B cell (primary cell): ENCODE measurements around the gene GCSH. TPM values are rescaled to one million over a fixed set of nuclear protein-coding genes. Genes with fewer than 3 reads are reported as not detected.

Experiments
- ATAC-seq: fragments of 200-7000 bp; cut with Tn5 transposase; one replicate; pipeline ENCODE4 v1.10.0; 2021; ENCODE audit warnings: low read depth, mild to moderate bottlenecking, moderate number of reproducible peaks, moderate library complexity
- CTCF ChIA-PET: fragments of 350-600 bp; sonication (Branson Sonifier 250); formaldehyde crosslinking; loops from one replicate; lab custom pipeline; 2021; ENCODE audit warnings: antibody characterized with exemption, inconsistent platforms; lab: Charles Lee
- POLR2A ChIA-PET: fragments of 350-600 bp; sonication (Branson Sonifier 250); formaldehyde crosslinking; loops from one replicate; lab custom pipeline; 2021; ENCODE audit warnings: antibody characterized with exemption; lab: Charles Lee
- DNase-seq: peaks from one replicate; pipeline ENCODE4 v3.0.0; 2013
- H2AFZ ChIP-seq: 2 replicates; pipeline ENCODE4 v1.6.1; 2012; ENCODE audit warnings: mild to moderate bottlenecking, low read depth, low read length; ENCODE audit not compliant: insufficient read depth, poor library complexity, severe bottlenecking
- H3K27ac ChIP-seq, 2 donors: 1 replicate in 1 of 2; 2 replicates in 1 of 2; pipeline ENCODE4 v1.5.1; 2012 to 2013; ENCODE audit warnings: low read length in 2 of 2, mild to moderate bottlenecking in 2 of 2, moderate library complexity in 1 of 2
- H3K27me3 ChIP-seq, 4 experiments: fragments of 200-600 bp in 1 of 4; sonication (generic) in 1 of 4; replicated peaks in 1 of 4; 1 replicate in 2 of 4; 2 replicates in 2 of 4; pipeline versions ENCODE4 v1.6.1 to v1.7.0; 2013 to 2016; ENCODE audit warnings: low read length in 3 of 4, mild to moderate bottlenecking in 2 of 4, mixed read lengths in 1 of 4, moderate library complexity in 1 of 4; ENCODE audit not compliant: insufficient read depth in 4 of 4, control insufficient read depth in 3 of 4; ENCODE audit errors: control extremely low read depth in 1 of 4
- H3K36me3 ChIP-seq, 2 experiments: replicated peaks in 1 of 2; 1 replicate in 1 of 2; 2 replicates in 1 of 2; pipeline versions ENCODE4 v1.6.1 to v1.7.1; 2013; ENCODE audit warnings: low read length in 1 of 2; ENCODE audit not compliant: insufficient read depth in 2 of 2, control insufficient read depth in 1 of 2; ENCODE audit errors: control extremely low read depth in 1 of 2, extremely low read depth in 1 of 2
- H3K4me1 ChIP-seq, 2 donors: fragments of 200-600 bp in 1 of 2; sonication (generic) in 1 of 2; 1 replicate in 1 of 2; 2 replicates in 1 of 2; pipeline versions ENCODE4 v1.5.1 to v1.6.1; 2013 to 2017; ENCODE audit warnings: low read length in 2 of 2; ENCODE audit not compliant: control insufficient read depth in 2 of 2, insufficient read depth in 2 of 2
- H3K4me2 ChIP-seq: replicated peaks from 2 replicates; pipeline ENCODE3; 2012; ENCODE audit warnings: mild to moderate bottlenecking, low read depth, low read length; ENCODE audit not compliant: poor library complexity, severe bottlenecking
- H3K4me3 ChIP-seq, 5 experiments: fragments of 200-600 bp in 1 of 5; sonication (generic) in 1 of 5; 1 replicate in 3 of 5; 2 replicates in 2 of 5; pipeline versions ENCODE4 v1.5.1 to v1.7.0; 2011 to 2016; ENCODE audit warnings: low read length in 4 of 5, mild to moderate bottlenecking in 4 of 5, low read depth in 2 of 5, control low read depth in 1 of 5, moderate library complexity in 1 of 5; ENCODE audit not compliant: insufficient read depth in 1 of 5; ENCODE audit errors: control extremely low read depth in 1 of 5, extremely low read depth in 1 of 5
- H3K79me2 ChIP-seq: fragments of 200-600 bp; sonication (generic); one replicate; pipeline ENCODE4 v1.6.0; 2016; ENCODE audit warnings: low read length; ENCODE audit not compliant: control insufficient read depth, insufficient read depth
- H3K9ac ChIP-seq: fragments of 200-600 bp; sonication (generic); 2 replicates; pipeline ENCODE4 v1.6.1; 2017; ENCODE audit warnings: mild to moderate bottlenecking, low read length, moderate library complexity
- H3K9me3 ChIP-seq, 3 donors: one replicate each; pipeline versions ENCODE4 v1.6.1 to v1.7.1; 2013; ENCODE audit warnings: low read length in 2 of 3; ENCODE audit not compliant: control insufficient read depth in 2 of 3, insufficient read depth in 1 of 3; ENCODE audit errors: control extremely low read depth in 1 of 3
- H4K20me1 ChIP-seq: 2 replicates; pipeline ENCODE4 v1.6.0; 2012; ENCODE audit warnings: mild to moderate bottlenecking, low read length; ENCODE audit not compliant: insufficient read depth, control insufficient read depth, poor library complexity, severe bottlenecking
- H3K27ac Mint-ChIP-seq: one replicate; pipeline ENCODE4 v1.8.0; 2021; ENCODE audit warnings: mixed read lengths
- H3K27me3 Mint-ChIP-seq: one replicate; pipeline ENCODE4 v1.8.0; 2021; ENCODE audit warnings: mixed read lengths
- H3K4me1 Mint-ChIP-seq: one replicate; pipeline ENCODE4 v1.8.0; 2021; ENCODE audit warnings: mixed read lengths
- H3K4me3 Mint-ChIP-seq: one replicate; pipeline ENCODE4 v1.8.0; 2021; ENCODE audit warnings: mixed read lengths
- H3K9me3 Mint-ChIP-seq: one replicate; pipeline ENCODE4 v1.8.0; 2022; ENCODE audit warnings: mixed read lengths; ENCODE audit not compliant: insufficient read depth
- EZH2 ChIP-seq: IDR thresholded peaks from 2 replicates; pipeline ENCODE4 v1.6.1; 2012; ENCODE audit warnings: borderline replicate concordance, low read depth, mild to moderate bottlenecking, moderate library complexity, low read length; ENCODE audit not compliant: insufficient read depth, poor library complexity, severe bottlenecking
- WGBS: methylation state at CpG from one replicate; pipeline ENCODE4 v1.1.5; 2013; ENCODE audit warnings: missing lambda C conversion rate; ENCODE audit not compliant: insufficient coverage; 5-methylcytosine and 5-hydroxymethylcytosine counted together
- intact Hi-C: fragments of 100-400 bp; cut with micrococcal nuclease; formaldehyde crosslinking; loops from one replicate; pipeline ENCODE4 v1.10.0; 2022
- polyA plus RNA-seq: library from polyadenylated mRNA; depleted of rRNA; stranded (reverse); fragments of >200 nt; gene quantifications from 2 replicates; pipeline ENCODE4 v1.2.3, GENCODE V29; 2012
- total RNA-seq, 2 donors: library from RNA; stranded (reverse); fragments of 120-200 nt in 1 of 2; gene quantifications; 1 replicate in 1 of 2; 2 replicates in 1 of 2; pipeline versions ENCODE4 v1.2.3 to v1.2.4, GENCODE V29; 2013 to 2022
- TF ChIP-seq, protein P1 (sequence below): fragments of 200-600 bp; IDR thresholded peaks from one replicate; pipeline ENCODE4 v1.8.0; 2022; ENCODE audit warnings: antibody characterized with exemption, mild to moderate bottlenecking

GCSH gene
- total and polyA plus RNA-seq, 2 donors (not counting 1 experiment from before 2014, with no cell fraction given), result 1.9 to 4.5 TPM

DNA sequence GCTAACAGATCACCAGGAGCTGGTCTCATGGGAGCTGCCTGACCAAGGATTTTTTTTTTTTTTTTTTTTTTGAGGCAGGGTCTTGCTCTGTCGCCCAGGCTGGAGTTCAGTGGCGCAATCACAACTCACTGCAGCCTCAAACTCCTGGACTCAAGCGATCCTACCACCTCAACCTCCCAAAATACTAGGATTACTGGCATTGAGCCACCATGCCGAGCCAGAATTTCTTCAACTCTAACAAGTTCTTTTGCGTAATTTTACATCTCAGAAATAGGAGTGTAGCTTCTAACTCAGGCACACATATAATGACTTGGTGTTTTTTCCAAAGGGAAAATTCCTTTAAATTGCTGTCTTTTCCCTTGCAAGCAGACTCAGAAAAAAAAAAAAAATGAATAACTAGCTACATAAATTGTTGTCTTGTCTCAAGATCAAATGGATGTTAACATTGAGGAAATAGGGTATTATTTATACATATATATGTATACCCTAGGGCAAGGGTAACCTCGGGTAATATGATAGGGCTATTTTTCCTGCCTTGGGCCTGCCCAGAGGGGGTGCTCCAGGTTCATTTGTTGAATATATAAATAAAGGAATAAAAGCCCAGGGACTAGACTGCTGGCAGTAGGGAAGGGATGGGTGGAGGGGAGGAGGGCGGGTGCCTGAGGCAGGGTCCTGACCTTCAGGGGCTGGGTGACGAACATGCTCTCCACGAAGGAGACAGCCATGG, 42.8 kb upstream of the GCSH start:
- Histone ChIP-seq H2AFZ (no peak overlapping the region), H3K4me2 (no peak overlapping the region), H3K36me3 (no peaks in the 10 kb centered on the region), H3K9me3 (no peaks in the 10 kb centered on the region), H3K4me1 (no peaks in the 10 kb centered on the region), H3K27ac (no peak overlapping the region), H3K9ac (no peak overlapping the region), H3K4me3 (no peak overlapping the region), H3K27me3 (peaks cover 0 to 3% (median 0%) of the 10 kb centered on the region in 4 experiments), H4K20me1 (no peaks in the 10 kb centered on the region), H3K79me2 (no peaks in the 10 kb centered on the region)
- TF ChIP-seq, protein P1, sequence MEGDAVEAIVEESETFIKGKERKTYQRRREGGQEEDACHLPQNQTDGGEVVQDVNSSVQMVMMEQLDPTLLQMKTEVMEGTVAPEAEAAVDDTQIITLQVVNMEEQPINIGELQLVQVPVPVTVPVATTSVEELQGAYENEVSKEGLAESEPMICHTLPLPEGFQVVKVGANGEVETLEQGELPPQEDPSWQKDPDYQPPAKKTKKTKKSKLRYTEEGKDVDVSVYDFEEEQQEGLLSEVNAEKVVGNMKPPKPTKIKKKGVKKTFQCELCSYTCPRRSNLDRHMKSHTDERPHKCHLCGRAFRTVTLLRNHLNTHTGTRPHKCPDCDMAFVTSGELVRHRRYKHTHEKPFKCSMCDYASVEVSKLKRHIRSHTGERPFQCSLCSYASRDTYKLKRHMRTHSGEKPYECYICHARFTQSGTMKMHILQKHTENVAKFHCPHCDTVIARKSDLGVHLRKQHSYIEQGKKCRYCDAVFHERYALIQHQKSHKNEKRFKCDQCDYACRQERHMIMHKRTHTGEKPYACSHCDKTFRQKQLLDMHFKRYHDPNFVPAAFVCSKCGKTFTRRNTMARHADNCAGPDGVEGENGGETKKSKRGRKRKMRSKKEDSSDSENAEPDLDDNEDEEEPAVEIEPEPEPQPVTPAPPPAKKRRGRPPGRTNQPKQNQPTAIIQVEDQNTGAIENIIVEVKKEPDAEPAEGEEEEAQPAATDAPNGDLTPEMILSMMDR, result no peak
- TF ChIP-seq EZH2, result no peak
- ChIA-PET POLR2A (no interaction called here), CTCF (no interaction called here)
- H3K4me3 Mint-ChIP-seq, result no peak overlapping the region
- no peaks in the 10 kb centered on the region for H3K9me3 Mint-ChIP-seq
- intact Hi-C loops, result no loop called here
- H3K4me1 Mint-ChIP-seq, result no peaks in the 10 kb centered on the region
- ATAC-seq (no peak), DNase-seq (no peak)
- peaks cover 6% of the 10 kb centered on the region for H3K27me3 Mint-ChIP-seq
- 95% methylated on average over 4 of the region's 9 CpGs for WGBS
- H3K27ac Mint-ChIP-seq, result no peak overlapping the region

DNA sequence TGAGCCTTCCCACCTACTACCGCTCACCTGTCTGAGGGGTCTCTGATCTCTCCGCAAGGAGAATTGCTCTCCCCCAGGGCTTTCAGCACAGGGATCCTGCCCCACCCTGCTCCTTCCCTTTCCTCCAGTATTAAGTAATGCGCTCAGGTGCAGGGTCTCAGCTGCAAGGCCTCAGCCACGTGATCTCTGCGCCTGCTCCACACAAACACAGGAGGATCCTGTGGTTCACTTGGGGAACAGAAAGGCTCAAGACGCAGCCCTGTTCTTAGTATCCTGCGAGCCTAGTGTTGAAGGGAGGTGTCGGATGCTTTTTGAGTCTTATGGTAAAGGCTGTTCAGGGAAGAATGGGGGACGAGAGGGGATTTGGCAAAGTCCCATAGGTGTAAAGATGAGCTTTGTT, 41.6 kb upstream of the GCSH start:
- no peaks in the 10 kb centered on the region for H3K27me3 Mint-ChIP-seq
- intact Hi-C loops, result no loop called here
- no peaks in the 10 kb centered on the region for H3K36me3 ChIP-seq
- no peaks in the 10 kb centered on the region for H3K79me2 ChIP-seq
- peaks cover 0 to 3% (median 0%) of the 10 kb centered on the region in 4 experiments for H3K27me3 ChIP-seq
- TF ChIP-seq EZH2, result no peak
- TF ChIP-seq, protein P1, result no peak
- POLR2A ChIA-PET, result no interaction called here
- CTCF ChIA-PET, result no interaction called here
- no peaks in the 10 kb centered on the region for H4K20me1 ChIP-seq
- no peak overlapping the region for H3K27ac ChIP-seq
- H3K9ac ChIP-seq, result no peak overlapping the region
- no peak for DNase-seq
- H3K4me1 Mint-ChIP-seq, result no peaks in the 10 kb centered on the region
- no peak overlapping the region for H3K4me2 ChIP-seq
- WGBS, result 79% methylated on average over 9 of the region's 9 CpGs
- H3K4me3 Mint-ChIP-seq, result no peak overlapping the region
- no peak overlapping the region for H3K4me3 ChIP-seq
- ATAC-seq, result no peak
- no peak overlapping the region for H2AFZ ChIP-seq
- no peak overlapping the region for H3K27ac Mint-ChIP-seq
- no peaks in the 10 kb centered on the region for H3K9me3 ChIP-seq
- no peaks in the 10 kb centered on the region for H3K9me3 Mint-ChIP-seq
- H3K4me1 ChIP-seq, result no peaks in the 10 kb centered on the region
